NT2/D1 (cell line): ENCODE measurements around the gene SPATA20.

ENCODE experiments used
- SUZ12 ChIP-seq: IDR thresholded peaks from 2 replicates; pipeline ENCODE4 v1.6.1; 2011; ENCODE audit not compliant: insufficient read length, insufficient read depth; ENCODE audit errors: extremely low read depth
- YY1 ChIP-seq: IDR thresholded peaks from 2 replicates; pipeline ENCODE4 v1.6.1; 2011; ENCODE audit not compliant: insufficient read length, insufficient read depth
- ZNF274 ChIP-seq: IDR thresholded peaks from 2 replicates; pipeline ENCODE4 v1.6.1; 2011; ENCODE audit warnings: mild to moderate bottlenecking, low read depth, low read length

GRCh38 chr17:50590946-50591737, 44.2 kb downstream of the SPATA20 start:
- TF ChIP-seq SUZ12: no peak
- no peak for TF ChIP-seq ZNF274
- TF ChIP-seq YY1: no peak
